Raji (cell line): ENCODE data around the gene GPR39.

Experiments used
- POLR2A ChIP-seq: IDR thresholded peaks from 2 replicates; pipeline ENCODE4 v1.6.1; 2011; ENCODE audit warnings: low read depth, low read length, control low read depth; ENCODE audit not compliant: insufficient read depth

GPR39 gene

GRCh38 chr2:132606649-132607048, 190.0 kb downstream of the GPR39 start:
- no peak for TF ChIP-seq POLR2A

DNA sequence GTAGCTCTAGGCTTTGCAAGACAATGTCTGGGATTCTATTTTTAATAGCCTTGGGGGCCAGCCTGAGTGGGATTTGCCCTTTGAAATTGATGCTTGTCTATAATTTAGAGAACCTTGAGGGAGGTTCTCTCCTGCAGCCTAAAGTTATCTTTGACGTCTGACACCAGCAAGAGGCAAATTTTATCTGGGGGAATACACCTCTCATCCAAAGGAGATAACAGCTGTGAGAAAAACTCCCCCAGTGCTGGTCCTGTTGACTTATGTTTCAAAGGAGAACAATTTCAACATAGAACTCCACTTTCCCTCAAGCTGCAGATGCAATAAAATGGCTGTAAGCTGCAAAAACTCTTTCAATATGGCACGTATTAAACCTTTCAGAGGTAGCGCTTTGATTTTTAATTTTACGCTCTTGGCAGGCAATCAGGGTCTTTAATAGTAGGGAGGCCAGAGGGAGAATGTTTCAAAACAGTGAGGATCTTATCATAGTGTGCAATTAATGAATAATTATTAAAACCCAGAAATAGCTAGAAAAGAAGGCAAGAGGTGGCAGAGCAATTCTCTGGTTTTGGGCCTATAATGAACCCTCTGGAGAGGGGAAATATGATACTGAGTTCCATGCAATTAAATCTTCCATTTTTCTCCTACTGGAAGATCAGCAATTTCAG, 191.0 kb downstream of the GPR39 start:
- TF ChIP-seq POLR2A: no peak

GRCh38 chr2:132608311-132608710, 191.7 kb downstream of the GPR39 start:
- TF ChIP-seq POLR2A: no peak

DNA sequence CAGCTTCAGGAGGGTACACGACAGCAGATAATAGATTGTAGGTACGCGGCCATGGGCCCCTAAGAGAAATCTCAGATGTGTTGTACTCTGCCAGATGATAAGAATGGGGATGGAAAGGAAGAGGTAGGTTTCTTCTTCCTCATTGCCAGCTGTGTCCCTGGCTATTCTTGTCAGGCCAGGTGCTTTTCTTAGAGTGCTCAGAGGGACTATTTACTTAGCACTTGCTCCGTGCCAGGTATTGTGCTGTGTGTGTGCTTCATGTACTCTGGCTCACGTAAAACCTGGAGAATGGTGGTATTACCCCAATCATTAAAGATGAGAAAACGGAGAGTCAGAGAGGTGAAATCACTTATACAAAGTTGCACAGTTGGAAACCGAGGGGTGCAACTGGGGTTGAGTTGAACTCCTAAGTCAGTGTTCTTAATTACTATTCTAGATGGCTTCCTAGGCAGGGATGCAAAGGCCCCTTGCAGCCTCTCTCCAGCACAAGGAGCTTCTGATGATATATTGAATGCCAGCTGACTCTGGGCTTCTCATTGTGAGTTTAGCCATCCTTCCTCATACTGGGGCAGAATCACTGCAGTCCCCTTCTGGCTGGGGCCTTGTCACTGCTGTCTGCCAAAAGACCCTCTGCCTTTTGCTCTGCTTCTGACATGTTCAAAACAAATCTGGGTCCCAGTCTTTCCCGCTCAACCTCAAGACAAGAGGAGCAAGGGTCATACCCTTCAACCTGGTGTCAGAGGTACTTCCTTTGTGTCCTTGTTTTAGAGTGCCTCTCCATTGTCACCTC, 192.7 kb downstream of the GPR39 start:
- no peak for TF ChIP-seq POLR2A

DNA sequence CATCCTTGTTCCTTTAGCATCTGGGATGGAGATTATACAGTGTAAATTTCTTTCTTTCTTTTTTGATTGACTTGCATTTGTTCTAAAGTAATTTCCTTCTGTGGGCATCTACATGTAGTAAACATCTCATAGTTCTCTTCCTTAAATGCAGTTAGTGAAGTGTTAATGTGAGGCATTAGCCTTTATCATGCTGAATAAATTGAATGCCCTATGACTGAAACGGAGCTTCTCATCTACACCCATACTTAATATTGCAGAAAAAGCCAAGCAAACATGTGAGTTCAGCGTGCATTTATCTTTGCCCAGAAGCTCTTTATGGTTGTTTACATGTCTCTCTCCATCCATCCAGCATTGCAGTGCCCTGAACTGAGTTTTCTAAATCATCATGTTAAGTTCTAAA, 195.1 kb downstream of the GPR39 start:
- no peak for TF ChIP-seq POLR2A

- TF ChIP-seq POLR2A: no peak
Observed at GRCh38 chr2:132615329-132616085, 198.9 kb downstream of the GPR39 start.

GRCh38 chr2:132617989-132618388, 201.4 kb downstream of the GPR39 start:
- TF ChIP-seq POLR2A: no peak

GRCh38 chr2:132618734-132619133, 202.1 kb downstream of the GPR39 start:
- TF ChIP-seq POLR2A: no peak

DNA sequence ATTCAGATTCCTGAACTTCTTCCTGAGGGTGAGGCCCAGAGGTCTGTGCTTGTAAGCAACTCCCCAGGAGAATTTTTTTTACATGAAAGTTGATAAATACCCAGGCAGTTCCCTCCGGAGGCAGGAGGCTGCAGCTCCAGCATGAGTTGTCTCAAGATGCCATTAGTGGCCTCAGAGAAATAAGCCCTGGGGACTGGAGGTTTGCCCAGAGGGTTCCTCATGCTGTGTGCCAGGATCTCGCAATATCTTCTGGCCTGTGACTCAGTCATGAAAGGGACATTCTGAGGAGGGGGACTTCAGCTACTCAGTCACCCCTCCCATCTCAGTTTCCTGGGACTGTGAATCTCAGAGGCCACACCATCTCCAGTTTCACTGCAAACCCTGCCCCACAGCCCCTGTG, 203.5 kb downstream of the GPR39 start:
- no peak for TF ChIP-seq POLR2A

DNA sequence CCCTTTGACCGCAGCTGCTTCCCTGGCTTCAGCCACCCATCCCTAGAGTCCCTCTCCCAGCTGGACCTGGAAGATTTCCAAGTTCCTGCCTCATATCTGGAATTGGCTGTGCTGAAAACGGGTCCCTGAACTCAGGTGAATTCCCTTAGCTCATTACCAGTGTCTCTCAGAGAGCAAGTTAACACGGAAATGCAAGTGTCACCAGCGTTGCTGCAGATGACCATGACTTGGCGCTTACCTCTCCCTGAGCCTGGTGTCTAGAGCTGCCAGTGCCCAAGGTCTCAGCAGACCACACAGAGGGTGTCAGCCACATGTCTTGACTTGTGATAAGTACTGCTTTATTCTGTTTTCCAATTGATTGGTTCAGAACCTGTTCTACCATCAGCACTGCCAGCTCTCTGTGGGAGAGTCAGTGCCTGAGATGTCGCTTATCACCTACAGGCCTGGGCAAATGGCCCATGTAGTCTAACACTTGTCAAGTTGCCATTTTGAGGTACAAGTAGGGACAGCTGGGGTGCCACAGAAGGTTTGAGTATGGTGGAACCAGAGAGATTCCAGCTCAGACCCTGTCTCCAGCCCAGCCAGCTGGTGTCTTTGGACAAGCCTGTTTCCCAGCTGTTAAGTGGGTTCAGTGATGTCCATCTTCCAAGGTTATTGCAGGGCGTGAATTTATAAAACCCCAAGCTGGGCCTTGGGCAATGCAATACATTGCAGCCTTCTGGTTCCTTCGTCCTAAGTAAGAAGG, 204.7 kb downstream of the GPR39 start:
- no peak for TF ChIP-seq POLR2A

DNA sequence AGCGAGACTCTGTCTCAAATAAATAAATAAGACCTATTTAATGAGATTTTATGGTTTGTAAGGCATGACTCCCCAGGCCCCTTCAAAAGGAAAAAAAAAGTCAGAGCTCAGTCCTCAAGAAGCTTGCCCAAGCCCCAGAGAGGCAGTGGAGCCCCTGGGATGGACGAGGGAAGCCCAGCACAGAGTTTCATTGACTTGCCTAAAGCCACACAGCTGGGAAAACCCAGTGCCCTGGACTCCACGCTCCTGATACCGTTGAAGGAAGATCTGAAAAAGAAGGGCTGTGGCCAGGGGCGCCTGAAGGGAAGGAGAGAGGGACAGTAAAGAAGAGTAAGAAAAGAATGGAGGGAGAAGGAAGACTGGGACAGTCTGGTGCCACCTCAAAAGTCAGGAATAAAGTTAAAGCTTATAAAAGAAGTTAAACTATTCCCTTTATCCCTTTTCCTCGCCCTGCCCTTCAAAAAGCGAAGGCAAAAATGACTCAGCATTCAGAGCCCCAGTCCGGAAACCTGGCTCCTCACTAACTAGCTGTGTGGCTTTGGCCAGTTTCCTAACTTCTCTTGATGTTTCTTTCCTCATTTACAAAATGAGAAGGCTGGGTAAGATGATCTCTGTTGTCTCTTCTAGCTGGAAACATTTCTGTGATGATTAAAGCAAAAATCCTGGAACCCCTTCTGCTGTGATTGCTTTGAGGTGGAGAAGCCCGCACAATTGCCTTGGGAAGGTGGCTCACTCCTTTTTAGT, 206.7 kb downstream of the GPR39 start:
- no peak for TF ChIP-seq POLR2A

DNA sequence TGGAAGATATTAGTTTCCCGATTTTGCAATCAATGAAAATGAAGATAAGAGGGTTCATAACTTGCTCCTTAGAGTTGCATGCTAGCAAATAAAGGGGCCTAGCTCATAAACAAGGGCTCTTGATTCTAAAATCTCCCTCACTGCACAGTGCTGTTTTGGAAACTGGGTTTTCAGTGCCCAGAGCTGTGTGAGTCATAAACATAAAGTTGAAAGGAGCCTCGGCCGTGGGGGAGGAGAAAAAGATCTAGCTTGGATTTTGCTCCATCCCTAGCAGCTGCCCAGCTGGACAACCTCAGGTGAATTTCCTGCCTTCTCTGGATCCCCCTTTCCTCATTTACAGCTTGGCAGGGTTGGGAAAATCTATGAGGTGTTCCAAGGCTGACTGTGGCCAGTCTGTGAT, 210.9 kb downstream of the GPR39 start:
- no peak for TF ChIP-seq POLR2A

GRCh38 chr2:132632000-132632649, 215.5 kb downstream of the GPR39 start:
- no peak for TF ChIP-seq POLR2A

DNA sequence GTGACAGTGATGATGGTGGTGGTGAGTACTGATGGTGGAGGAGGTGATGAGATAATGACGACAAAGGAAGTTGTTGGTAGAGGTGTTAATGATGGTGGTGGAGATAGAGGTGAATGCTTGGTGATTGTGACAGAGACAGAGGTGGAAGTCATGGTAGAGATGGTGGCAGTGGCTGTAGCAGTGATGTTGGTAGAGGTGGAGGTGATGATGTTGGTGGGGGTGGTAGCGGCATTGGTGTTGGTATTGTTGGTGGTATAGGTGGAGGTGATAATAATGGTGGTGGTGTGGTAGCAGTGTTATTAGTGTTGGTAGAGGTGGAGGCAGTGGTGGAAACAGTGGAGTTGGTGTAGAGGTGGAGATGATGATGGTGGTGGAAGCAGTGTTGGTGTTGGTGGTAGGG, 217.0 kb downstream of the GPR39 start:
- TF ChIP-seq POLR2A: no peak
